ENCODE results near the gene THAP10.
A peak's percentile ranks its signal among the peaks of the same experiment; 100 is the strongest.
"Not testable (repeated sequence)": the region's sequence is repeated elsewhere in the genome, so short reads cannot be mapped to it uniquely, and the experiment has no call there.

THAP10 gene

GRCh38 chr15:70892002-70892911, at the start of gene THAP10, which contains the start of gene LRRC49:
Gene THAP10 (minus strand): TSS chr15:70892433. CDS start chr15:70892272, 161 bp downstream.
Gene LRRC49 (plus strand): TSS chr15:70892826. CDS start chr15:70892895, 69 bp downstream.
- peak; percentile 96 for DNase-seq

- DNase-seq: peak; percentile 49
These were observed 44.1 kb upstream of the THAP10 start for GRCh38 chr15:70936326-70936725.

- DNase-seq: peak; percentile 0
These were observed 43.4 kb upstream of the THAP10 start for GRCh38 chr15:70935631-70936030.

- DNase-seq: no peak
These were observed 41.2 kb upstream of the THAP10 start for GRCh38 chr15:70933411-70933810.

GRCh38 chr15:70932397-70932796, 40.2 kb upstream of the THAP10 start:
- DNase-seq: no peak

GRCh38 chr15:70931821-70932220, 39.6 kb upstream of the THAP10 start:
- DNase-seq: no peak

GRCh38 chr15:70926914-70927313, 34.7 kb upstream of the THAP10 start:
- DNase-seq: not testable (repeated sequence)

- DNase-seq: no peak
These were observed 31.3 kb upstream of the THAP10 start for GRCh38 chr15:70923311-70924080.

GRCh38 chr15:70922119-70922518, 29.9 kb upstream of the THAP10 start:
- no peak for DNase-seq

- DNase-seq: no peak
These were observed 28.9 kb upstream of the THAP10 start for GRCh38 chr15:70920981-70921696.

- no peak for DNase-seq
These were observed 25.7 kb upstream of the THAP10 start for GRCh38 chr15:70917955-70918354.

- DNase-seq: no peak
These were observed 24.3 kb upstream of the THAP10 start for GRCh38 chr15:70916531-70916930.

- DNase-seq: no peak
These were observed 20.0 kb upstream of the THAP10 start for GRCh38 chr15:70912187-70912586.

GRCh38 chr15:70910958-70911357, 18.7 kb upstream of the THAP10 start:
- no peak for DNase-seq

- no peak for DNase-seq
These were observed 15.7 kb upstream of the THAP10 start for GRCh38 chr15:70907784-70908471.

GRCh38 chr15:70906842-70907241, 14.6 kb upstream of the THAP10 start:
- DNase-seq: no peak

- DNase-seq: no peak
These were observed 9.9 kb upstream of the THAP10 start for GRCh38 chr15:70902107-70902506.

GRCh38 chr15:70892912-70893560, 803 bp upstream of the THAP10 start:
- DNase-seq: peak; percentile 62

- DNase-seq: no peak
These were observed 9.9 kb downstream of the THAP10 start for GRCh38 chr15:70882361-70882760.

- DNase-seq: no peak
These were observed 11.5 kb downstream of the THAP10 start for GRCh38 chr15:70880781-70881180.

GRCh38 chr15:70879401-70879800, 12.8 kb downstream of the THAP10 start:
- DNase-seq: no peak

- DNase-seq: no peak
These were observed 15.6 kb downstream of the THAP10 start for GRCh38 chr15:70876683-70877082.

All from NCI-H69 (cell line).